Measurements from ENCODE around the gene EFNA1. TPM values are rescaled to one million over a fixed set of nuclear protein-coding genes. Genes with fewer than 3 reads are reported as not detected.

Gene EFNA1
- total RNA-seq, 1 experiment from 2014 or later, result 6.5 TPM

DNA sequence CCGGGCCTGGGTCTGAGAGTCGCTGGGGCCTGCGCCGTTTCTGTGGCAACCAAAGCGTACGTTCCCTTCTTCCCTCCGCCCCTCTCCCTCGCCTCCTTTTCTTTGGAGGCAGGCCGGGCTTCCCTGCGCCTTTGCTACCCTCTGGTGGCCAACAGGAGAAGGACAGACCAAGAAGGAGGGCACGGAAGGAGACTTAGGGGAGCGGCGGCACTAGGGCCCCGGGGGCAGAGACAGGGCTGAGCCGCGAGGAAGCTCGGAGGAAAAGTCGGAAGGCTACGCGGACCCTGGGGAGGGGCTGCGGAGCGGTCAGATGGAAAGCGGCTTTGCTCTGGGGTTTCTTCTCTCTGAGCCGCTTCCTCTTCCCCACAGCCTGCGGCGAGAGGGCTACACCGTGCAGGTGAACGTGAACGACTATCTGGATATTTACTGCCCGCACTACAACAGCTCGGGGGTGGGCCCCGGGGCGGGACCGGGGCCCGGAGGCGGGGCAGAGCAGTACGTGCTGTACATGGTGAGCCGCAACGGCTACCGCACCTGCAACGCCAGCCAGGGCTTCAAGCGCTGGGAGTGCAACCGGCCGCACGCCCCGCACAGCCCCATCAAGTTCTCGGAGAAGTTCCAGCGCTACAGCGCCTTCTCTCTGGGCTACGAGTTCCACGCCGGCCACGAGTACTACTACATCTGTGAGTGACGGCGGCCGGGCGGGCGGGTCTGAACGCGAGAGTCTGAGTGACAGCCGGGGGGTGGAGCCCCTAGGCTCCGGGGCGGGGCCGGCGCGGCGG lies 42.8 kb upstream of the EFNA1 start (continued):
- TF ChIP-seq PRDM15 (CRISPR knock-in tag; IDR thresholded peaks at IDR 0.05), result peak; percentile 80
- no peak for TF ChIP-seq ZNF423 (CRISPR knock-in tag; IDR thresholded peaks at IDR 0.05)
- TF ChIP-seq ZNF425 (CRISPR knock-in tag; conservative IDR thresholded peaks at IDR 0.05), result no peak
- TF ChIP-seq GRHL2 (CRISPR knock-in tag; IDR thresholded peaks at IDR 0.05; ENCODE audit: insufficient replicate concordance, severe bottlenecking), result no peak
- no peak for TF ChIP-seq TCF7 (CRISPR knock-in tag; IDR thresholded peaks at IDR 0.05; ENCODE audit: low read depth)
- no peak for TF ChIP-seq ZNF416 (CRISPR knock-in tag; IDR thresholded peaks at IDR 0.05)
- TF ChIP-seq, protein P1, sequence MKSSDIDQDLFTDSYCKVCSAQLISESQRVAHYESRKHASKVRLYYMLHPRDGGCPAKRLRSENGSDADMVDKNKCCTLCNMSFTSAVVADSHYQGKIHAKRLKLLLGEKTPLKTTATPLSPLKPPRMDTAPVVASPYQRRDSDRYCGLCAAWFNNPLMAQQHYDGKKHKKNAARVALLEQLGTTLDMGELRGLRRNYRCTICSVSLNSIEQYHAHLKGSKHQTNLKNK (CRISPR knock-in tag; IDR thresholded peaks at IDR 0.05), result no peak
- no peak for TF ChIP-seq OVOL2 (CRISPR knock-in tag; IDR thresholded peaks at IDR 0.05; ENCODE audit: borderline replicate concordance)
- no peak for TF ChIP-seq SMAD3 (CRISPR knock-in tag; IDR thresholded peaks at IDR 0.05; ENCODE audit: borderline replicate concordance)
- TF ChIP-seq CDX4 (CRISPR knock-in tag; IDR thresholded peaks at IDR 0.05; ENCODE audit: borderline replicate concordance), result no peak
- TF ChIP-seq NR3C1 (CRISPR knock-in tag; conservative IDR thresholded peaks at IDR 0.05; ENCODE audit: low read depth), result no peak
- no peak for TF ChIP-seq ESRRA (CRISPR knock-in tag; IDR thresholded peaks at IDR 0.05; ENCODE audit: borderline replicate concordance)
- TF ChIP-seq, protein P2, sequence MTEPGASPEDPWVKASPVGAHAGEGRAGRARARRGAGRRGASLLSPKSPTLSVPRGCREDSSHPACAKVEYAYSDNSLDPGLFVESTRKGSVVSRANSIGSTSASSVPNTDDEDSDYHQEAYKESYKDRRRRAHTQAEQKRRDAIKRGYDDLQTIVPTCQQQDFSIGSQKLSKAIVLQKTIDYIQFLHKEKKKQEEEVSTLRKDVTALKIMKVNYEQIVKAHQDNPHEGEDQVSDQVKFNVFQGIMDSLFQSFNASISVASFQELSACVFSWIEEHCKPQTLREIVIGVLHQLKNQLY (CRISPR knock-in tag; IDR thresholded peaks at IDR 0.05), result no peak
- TF ChIP-seq RELA (CRISPR knock-in tag; IDR thresholded peaks at IDR 0.05; ENCODE audit: borderline replicate concordance), result no peak
- no peak; the same call in 1 of the 2 replicates for TF ChIP-seq USF1 (CRISPR knock-in tag; IDR thresholded peaks at IDR 0.05)
- no peak for TF ChIP-seq SMAD4 (CRISPR knock-in tag; IDR thresholded peaks at IDR 0.05)
- no peak for TF ChIP-seq GTF2I (CRISPR knock-in tag; conservative IDR thresholded peaks at IDR 0.05)

Data from WTC11 (cell line).